ENCODE data around the gene HYAL3.

HYAL3 gene

GRCh38 chr3:50320853-50321335 lies 21.7 kb upstream of the HYAL3 start:
- no peak for TF ChIP-seq FOXM1 (IDR thresholded peaks at IDR 0.05; ENCODE audit: borderline replicate concordance, low read depth)
- TF ChIP-seq REST (IDR thresholded peaks at IDR 0.05; ENCODE audit: low read depth), result no peak
- peak; percentile 73 for TF ChIP-seq USF1 (IDR thresholded peaks at IDR 0.05)
- no peak; the same call in 1 of the 2 replicates for TF ChIP-seq MAX (IDR thresholded peaks at IDR 0.05)
- TF ChIP-seq ZBTB7A (IDR thresholded peaks at IDR 0.05; ENCODE audit: low read depth), result peak; percentile 89
- peak; percentile 15; the same call in 1 of the 2 replicates for TF ChIP-seq EGR1 (IDR thresholded peaks at IDR 0.05)

DNA sequence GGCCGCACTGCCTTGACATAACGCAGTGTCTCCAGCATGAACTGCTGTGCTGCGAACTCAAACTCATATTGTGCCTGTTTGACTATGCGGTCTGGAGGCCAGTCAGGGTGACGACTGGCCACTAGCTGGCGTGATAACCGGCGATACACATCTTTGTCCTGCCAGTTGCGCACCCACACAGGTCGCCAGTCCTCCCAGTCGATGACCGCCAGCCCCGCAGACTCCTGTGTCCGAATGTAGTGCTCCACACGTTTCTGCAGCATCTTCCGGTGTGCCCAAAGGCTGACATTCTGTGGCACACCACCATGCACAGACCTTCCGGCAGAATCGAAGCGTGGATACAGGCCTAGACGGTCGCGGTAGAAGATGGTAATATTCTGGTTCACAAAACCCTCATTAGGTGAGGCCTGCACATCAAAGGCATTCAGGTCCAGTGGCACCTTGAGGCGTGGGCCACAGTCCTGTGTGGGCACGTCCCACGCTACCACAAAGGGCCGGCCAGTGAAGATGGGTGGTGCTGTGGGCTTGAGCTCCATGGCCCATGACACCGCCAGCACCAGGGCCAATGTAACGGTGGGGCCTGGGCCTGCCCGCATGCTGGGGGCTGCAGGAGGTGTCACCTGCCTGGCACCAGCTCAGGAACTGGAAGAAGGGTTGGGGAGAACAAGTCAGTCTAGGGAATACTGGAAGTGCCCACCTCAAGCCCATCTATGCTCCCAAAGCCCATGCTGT lies 20.9 kb upstream of the HYAL3 start:
- TF ChIP-seq EP300 (IDR thresholded peaks at IDR 0.05; ENCODE audit: borderline replicate concordance) (no peak), FOXM1 (IDR thresholded peaks at IDR 0.05; ENCODE audit: borderline replicate concordance, low read depth) (no peak), NFIC (IDR thresholded peaks at IDR 0.05) (no peak), RAD21 (IDR thresholded peaks at IDR 0.05; ENCODE audit: low read depth) (no peak), CREB1 (IDR thresholded peaks at IDR 0.05; ENCODE audit: low read depth) (no peak), EGR1 (IDR thresholded peaks at IDR 0.05) (no peak), CEBPB (IDR thresholded peaks at IDR 0.05) (no peak), TEAD4 (IDR thresholded peaks at IDR 0.05) (no peak), ZBTB7A (IDR thresholded peaks at IDR 0.05; ENCODE audit: low read depth) (no peak), TCF12 (IDR thresholded peaks at IDR 0.05; ENCODE audit: low read depth) (no peak)

DNA sequence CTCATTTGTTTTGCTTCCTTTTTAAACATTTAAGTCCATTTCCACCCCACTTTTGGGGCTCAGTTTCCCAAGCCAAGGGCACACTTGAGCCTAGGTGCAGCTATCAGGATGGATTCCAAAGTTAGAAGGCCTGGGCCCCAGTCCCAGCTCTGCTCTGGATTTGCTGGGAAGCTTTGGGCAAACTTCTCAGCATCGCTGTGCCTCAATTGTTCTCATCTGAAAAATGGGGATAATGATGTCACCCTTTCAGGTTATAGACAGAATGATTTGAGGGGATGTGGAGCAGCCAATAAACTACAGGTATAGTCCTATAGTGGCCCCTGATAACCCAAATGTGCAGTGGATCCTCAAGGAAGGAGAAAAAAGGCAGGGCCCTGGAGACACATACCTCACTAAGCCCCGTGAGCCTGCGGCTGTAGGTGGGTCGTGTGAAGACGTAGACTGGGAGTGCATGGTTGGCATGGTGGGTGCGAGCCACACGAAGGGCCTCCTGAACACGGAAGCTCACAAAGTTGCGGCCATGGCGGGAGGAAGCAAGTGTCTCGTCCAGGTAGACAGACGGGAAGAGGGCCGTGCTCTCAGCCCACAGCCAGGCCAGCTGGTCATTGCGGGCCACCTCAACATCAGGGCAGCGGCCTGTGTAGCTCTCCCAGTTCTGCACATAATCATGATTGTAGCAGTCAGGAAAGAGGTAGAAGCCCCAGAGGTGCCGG lies 20.1 kb upstream of the HYAL3 start:
- TF ChIP-seq RAD21 (IDR thresholded peaks at IDR 0.05; ENCODE audit: low read depth) (no peak), EGR1 (IDR thresholded peaks at IDR 0.05) (no peak), TCF12 (IDR thresholded peaks at IDR 0.05; ENCODE audit: low read depth) (no peak), TEAD4 (IDR thresholded peaks at IDR 0.05) (no peak), MAX (IDR thresholded peaks at IDR 0.05) (no peak), TAF1 (IDR thresholded peaks at IDR 0.05; ENCODE audit: low read depth) (no peak), YY1 (IDR thresholded peaks at IDR 0.05; ENCODE audit: low read depth) (no peak), REST (IDR thresholded peaks at IDR 0.05; ENCODE audit: low read depth) (no peak), ZBTB7A (IDR thresholded peaks at IDR 0.05; ENCODE audit: low read depth) (no peak), USF1 (IDR thresholded peaks at IDR 0.05) (no peak), EP300 (IDR thresholded peaks at IDR 0.05; ENCODE audit: borderline replicate concordance) (no peak), NFIC (IDR thresholded peaks at IDR 0.05) (no peak), CREB1 (IDR thresholded peaks at IDR 0.05; ENCODE audit: low read depth) (no peak), FOXM1 (IDR thresholded peaks at IDR 0.05; ENCODE audit: borderline replicate concordance, low read depth) (no peak), CEBPB (IDR thresholded peaks at IDR 0.05) (no peak)

- TF ChIP-seq USF1 (IDR thresholded peaks at IDR 0.05), result no peak
- no peak for TF ChIP-seq RAD21 (IDR thresholded peaks at IDR 0.05; ENCODE audit: low read depth)
Observed at GRCh38 chr3:50318615-50319014, 19.4 kb upstream of the HYAL3 start.

GRCh38 chr3:50318163-50318562 lies 19.0 kb upstream of the HYAL3 start:
- no peak for TF ChIP-seq TEAD4 (IDR thresholded peaks at IDR 0.05)
- TF ChIP-seq FOXM1 (IDR thresholded peaks at IDR 0.05; ENCODE audit: borderline replicate concordance, low read depth), result no peak

Measured in Ishikawa (cell line).